Muscle of arm (tissue), 14 donors: ENCODE measurements around the gene OR8D4. TPM values are rescaled to one million over a fixed set of nuclear protein-coding genes. Genes with fewer than 3 reads are reported as not detected.
"Not testable (repeated sequence)": the region's sequence is repeated elsewhere in the genome, so short reads cannot be mapped to it uniquely, and the experiment has no call there.

Source experiments
- DNase-seq: peaks from one replicate; pipeline ENCODE4 v3.0.0-alpha.2; 2013
- long read RNA-seq, 11 donors: transcript quantifications; one replicate each; lab custom pipeline, GENCODE V29; 2026
- polyA plus RNA-seq, 12 donors: library from polyadenylated mRNA; unstranded; fragments of 120-200 nt; gene quantifications; one replicate each; pipeline ENCODE4 v1.2.1, GENCODE V29; 2013; ENCODE audit not compliant: insufficient read length in 12 of 12

Gene OR8D4
- polyA plus RNA-seq, result under 1 TPM in 6 of 12 donors, not detected in 6; 0.05 to 0.12 (median 0.09) TPM
- long read RNA-seq, donor 1, result 0 reads
- long read RNA-seq, donor 2, result 0 reads
- long read RNA-seq, donor 3, result 0 reads
- long read RNA-seq, donor 4, result 0 reads
- long read RNA-seq, donor 5, result 0 reads
- long read RNA-seq, donor 6, result 0 reads
- long read RNA-seq, donor 7, result 0 reads
- long read RNA-seq, donor 8, result 0 reads
- long read RNA-seq, donor 9, result 0 reads
- long read RNA-seq, donor 10, result 0 reads
- long read RNA-seq, donor 11, result 0 reads

- DNase-seq, result no peak
Observed at GRCh38 chr11:123901867-123902266, at the start of gene OR8D4. OR8D4 (plus strand) TSS chr11:123902167; CDS start chr11:123906432, 4,265 bp downstream.

- DNase-seq, result no peak
Observed at GRCh38 chr11:123852321-123852720, 49.6 kb upstream of the OR8D4 start.

- DNase-seq, result no peak
Observed at GRCh38 chr11:123853038-123853437, 48.9 kb upstream of the OR8D4 start.

- DNase-seq, result no peak
Observed at GRCh38 chr11:123856444-123856843, 45.5 kb upstream of the OR8D4 start.

GRCh38 chr11:123859731-123860130 lies 42.2 kb upstream of the OR8D4 start:
- no peak for DNase-seq

GRCh38 chr11:123865293-123865692 lies 36.7 kb upstream of the OR8D4 start:
- not testable (repeated sequence) for DNase-seq

GRCh38 chr11:123867795-123868194 lies 34.2 kb upstream of the OR8D4 start:
- not testable (repeated sequence) for DNase-seq

GRCh38 chr11:123880912-123881311 lies 21.1 kb upstream of the OR8D4 start:
- no peak for DNase-seq

- DNase-seq, result no peak
Observed at GRCh38 chr11:123885570-123885969, 16.4 kb upstream of the OR8D4 start, which contains the start of gene TMEM225. TMEM225 (minus strand) TSS chr11:123885670; CDS start chr11:123885425, 245 bp downstream.

- no peak for DNase-seq
Observed at GRCh38 chr11:123892031-123892430, 9.9 kb upstream of the OR8D4 start.

GRCh38 chr11:123899792-123900191 lies 2.2 kb upstream of the OR8D4 start:
- no peak for DNase-seq

GRCh38 chr11:123903932-123904331 lies 2.0 kb downstream of the OR8D4 start:
- no peak for DNase-seq

- DNase-seq, result no peak
Observed at GRCh38 chr11:123904932-123905331, 3.0 kb downstream of the OR8D4 start.

GRCh38 chr11:123905826-123906225 lies 3.9 kb downstream of the OR8D4 start:
- no peak for DNase-seq

GRCh38 chr11:123920943-123921342 lies 19.0 kb downstream of the OR8D4 start:
- no peak for DNase-seq

- DNase-seq, result no peak
Observed at GRCh38 chr11:123924027-123924426, 22.1 kb downstream of the OR8D4 start.

GRCh38 chr11:123939317-123939716 lies 37.4 kb downstream of the OR8D4 start, which contains the start of gene OR4D5:
OR4D5 (plus strand) TSS chr11:123939617; CDS start chr11:123939617, 0 bp downstream.
- no peak for DNase-seq

GRCh38 chr11:123942413-123942812 lies 40.4 kb downstream of the OR8D4 start:
- DNase-seq, result no peak

GRCh38 chr11:123943738-123944137 lies 41.8 kb downstream of the OR8D4 start, which contains the start of gene OR6T1:
OR6T1 (minus strand) TSS chr11:123943838; CDS start chr11:123943838, 0 bp downstream.
- DNase-seq, result no peak

- no peak for DNase-seq
Observed at GRCh38 chr11:123945132-123945531, 43.2 kb downstream of the OR8D4 start.

GRCh38 chr11:123956752-123957151 lies 54.8 kb downstream of the OR8D4 start:
- DNase-seq, result no peak
